WTC11 (cell line): ENCODE data around the gene CAPZA3.

Source experiments
- ARID4B ChIP-seq: sonication (generic); formaldehyde crosslinking; IDR thresholded peaks from 2 replicates; pipeline ENCODE4 v1.8.0; 2023; ENCODE audit warnings: missing genetic modification reagents, mild to moderate bottlenecking, borderline replicate concordance
- TEAD1 ChIP-seq: sonication (generic); formaldehyde crosslinking; IDR thresholded peaks from 2 replicates; pipeline ENCODE4 v1.8.0; 2022; ENCODE audit warnings: mild to moderate bottlenecking, missing genetic modification reagents
- TF ChIP-seq, protein P1 (sequence below): fragments of 200-600 bp; IDR thresholded peaks from 2 replicates; pipeline ENCODE4 v1.8.0; 2022; ENCODE audit warnings: antibody characterized with exemption
- TF ChIP-seq, protein P2 (sequence below): sonication (generic); formaldehyde crosslinking; IDR thresholded peaks from 2 replicates; pipeline ENCODE4 v1.8.1; 2023; ENCODE audit warnings: mild to moderate bottlenecking, missing genetic modification reagents, borderline replicate concordance
- TF ChIP-seq, protein P3 (sequence below): sonication (generic); formaldehyde crosslinking; IDR thresholded peaks from 2 replicates; pipeline ENCODE4 v1.8.0; 2022; ENCODE audit warnings: mild to moderate bottlenecking, missing genetic modification reagents

GRCh38 chr12:18723752-18724151 is 14.2 kb upstream of the CAPZA3 start:
- TF ChIP-seq, protein P1, sequence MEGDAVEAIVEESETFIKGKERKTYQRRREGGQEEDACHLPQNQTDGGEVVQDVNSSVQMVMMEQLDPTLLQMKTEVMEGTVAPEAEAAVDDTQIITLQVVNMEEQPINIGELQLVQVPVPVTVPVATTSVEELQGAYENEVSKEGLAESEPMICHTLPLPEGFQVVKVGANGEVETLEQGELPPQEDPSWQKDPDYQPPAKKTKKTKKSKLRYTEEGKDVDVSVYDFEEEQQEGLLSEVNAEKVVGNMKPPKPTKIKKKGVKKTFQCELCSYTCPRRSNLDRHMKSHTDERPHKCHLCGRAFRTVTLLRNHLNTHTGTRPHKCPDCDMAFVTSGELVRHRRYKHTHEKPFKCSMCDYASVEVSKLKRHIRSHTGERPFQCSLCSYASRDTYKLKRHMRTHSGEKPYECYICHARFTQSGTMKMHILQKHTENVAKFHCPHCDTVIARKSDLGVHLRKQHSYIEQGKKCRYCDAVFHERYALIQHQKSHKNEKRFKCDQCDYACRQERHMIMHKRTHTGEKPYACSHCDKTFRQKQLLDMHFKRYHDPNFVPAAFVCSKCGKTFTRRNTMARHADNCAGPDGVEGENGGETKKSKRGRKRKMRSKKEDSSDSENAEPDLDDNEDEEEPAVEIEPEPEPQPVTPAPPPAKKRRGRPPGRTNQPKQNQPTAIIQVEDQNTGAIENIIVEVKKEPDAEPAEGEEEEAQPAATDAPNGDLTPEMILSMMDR = no peak
- TF ChIP-seq ARID4B (CRISPR knock-in tag) = no peak
- TF ChIP-seq, protein P2, sequence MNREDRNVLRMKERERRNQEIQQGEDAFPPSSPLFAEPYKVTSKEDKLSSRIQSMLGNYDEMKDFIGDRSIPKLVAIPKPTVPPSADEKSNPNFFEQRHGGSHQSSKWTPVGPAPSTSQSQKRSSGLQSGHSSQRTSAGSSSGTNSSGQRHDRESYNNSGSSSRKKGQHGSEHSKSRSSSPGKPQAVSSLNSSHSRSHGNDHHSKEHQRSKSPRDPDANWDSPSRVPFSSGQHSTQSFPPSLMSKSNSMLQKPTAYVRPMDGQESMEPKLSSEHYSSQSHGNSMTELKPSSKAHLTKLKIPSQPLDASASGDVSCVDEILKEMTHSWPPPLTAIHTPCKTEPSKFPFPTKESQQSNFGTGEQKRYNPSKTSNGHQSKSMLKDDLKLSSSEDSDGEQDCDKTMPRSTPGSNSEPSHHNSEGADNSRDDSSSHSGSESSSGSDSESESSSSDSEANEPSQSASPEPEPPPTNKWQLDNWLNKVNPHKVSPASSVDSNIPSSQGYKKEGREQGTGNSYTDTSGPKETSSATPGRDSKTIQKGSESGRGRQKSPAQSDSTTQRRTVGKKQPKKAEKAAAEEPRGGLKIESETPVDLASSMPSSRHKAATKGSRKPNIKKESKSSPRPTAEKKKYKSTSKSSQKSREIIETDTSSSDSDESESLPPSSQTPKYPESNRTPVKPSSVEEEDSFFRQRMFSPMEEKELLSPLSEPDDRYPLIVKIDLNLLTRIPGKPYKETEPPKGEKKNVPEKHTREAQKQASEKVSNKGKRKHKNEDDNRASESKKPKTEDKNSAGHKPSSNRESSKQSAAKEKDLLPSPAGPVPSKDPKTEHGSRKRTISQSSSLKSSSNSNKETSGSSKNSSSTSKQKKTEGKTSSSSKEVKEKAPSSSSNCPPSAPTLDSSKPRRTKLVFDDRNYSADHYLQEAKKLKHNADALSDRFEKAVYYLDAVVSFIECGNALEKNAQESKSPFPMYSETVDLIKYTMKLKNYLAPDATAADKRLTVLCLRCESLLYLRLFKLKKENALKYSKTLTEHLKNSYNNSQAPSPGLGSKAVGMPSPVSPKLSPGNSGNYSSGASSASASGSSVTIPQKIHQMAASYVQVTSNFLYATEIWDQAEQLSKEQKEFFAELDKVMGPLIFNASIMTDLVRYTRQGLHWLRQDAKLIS (CRISPR knock-in tag) = no peak
- no peak for TF ChIP-seq TEAD1 (CRISPR knock-in tag)
- TF ChIP-seq, protein P3, sequence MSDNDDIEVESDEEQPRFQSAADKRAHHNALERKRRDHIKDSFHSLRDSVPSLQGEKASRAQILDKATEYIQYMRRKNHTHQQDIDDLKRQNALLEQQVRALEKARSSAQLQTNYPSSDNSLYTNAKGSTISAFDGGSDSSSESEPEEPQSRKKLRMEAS = no peak
